HEK293 (cell line): ENCODE measurements around the gene RNF223.

ENCODE experiments used
- CTCF ChIA-PET: fragments of 350-600 bp; formaldehyde crosslinking; extraction: SDS; loops from one replicate; lab custom pipeline; 2021; ENCODE audit warnings: antibody characterized with exemption; lab: Yijun Ruan, JAX
- POLR2A ChIA-PET: fragments of 300-600 bp; formaldehyde crosslinking; extraction: SDS; loops from one replicate; lab custom pipeline; 2020; ENCODE audit warnings: antibody characterized with exemption, inconsistent platforms; lab: Yijun Ruan, JAX
- H3K27ac ChIP-seq: fragments of 200-500 bp; sonication (Bioruptor generic); 2 replicates; pipeline ENCODE4 v1.5.1; 2014; ENCODE audit warnings: low read depth, low read length, control low read depth, inconsistent platforms; ENCODE audit errors: extremely low read depth
- H3K36me3 ChIP-seq, 2 experiments: fragments of 200-500 bp in 1 of 2; sonication (Bioruptor generic) in 1 of 2; 1 replicate in 1 of 2; 2 replicates in 1 of 2; pipeline ENCODE4 v1.5.1; 2014 to 2017; ENCODE audit warnings: inconsistent platforms in 2 of 2, low read length in 2 of 2; ENCODE audit not compliant: control insufficient read depth in 2 of 2, insufficient read depth in 1 of 2
- H3K4me1 ChIP-seq: fragments of 200-500 bp; sonication (Bioruptor generic); 2 replicates; pipeline ENCODE4 v1.5.1; 2014; ENCODE audit warnings: mild to moderate bottlenecking, low read length, inconsistent platforms; ENCODE audit not compliant: control insufficient read depth, insufficient read depth
- H3K4me3 ChIP-seq: 2 replicates; pipeline ENCODE4 v1.5.1; 2011; ENCODE audit warnings: low read depth, mild to moderate bottlenecking, control low read depth, low read length, moderate library complexity
- H3K9me3 ChIP-seq: fragments of 200-500 bp; sonication (Bioruptor generic); 2 replicates; pipeline ENCODE4 v1.5.1; 2014; ENCODE audit warnings: low read depth, low read length, inconsistent platforms; ENCODE audit not compliant: control insufficient read depth, insufficient read depth
- EGR2 ChIP-seq: fragments of 450-650 bp; formaldehyde crosslinking; IDR thresholded peaks from 2 replicates; pipeline ENCODE4 v1.5.1; 2016; ENCODE audit warnings: low read depth, missing biosample characterization, missing genetic modification characterization
- GLIS1 ChIP-seq: fragments of 450-650 bp; formaldehyde crosslinking; IDR thresholded peaks from 2 replicates; pipeline ENCODE4 v1.5.1; 2016; ENCODE audit warnings: missing biosample characterization, missing genetic modification characterization
- SP2 ChIP-seq: fragments of 450-650 bp; formaldehyde crosslinking; IDR thresholded peaks from 2 replicates; pipeline ENCODE4 v1.5.1; 2016; ENCODE audit warnings: missing biosample characterization, missing genetic modification characterization
- ZBTB11 ChIP-seq: fragments of 450-650 bp; formaldehyde crosslinking; conservative IDR thresholded peaks from 2 replicates; pipeline ENCODE4 v1.5.1; 2016; ENCODE audit warnings: low read depth, missing biosample characterization, missing genetic modification characterization
- ZBTB21 ChIP-seq: fragments of 450-650 bp; formaldehyde crosslinking; IDR thresholded peaks from 2 replicates; pipeline ENCODE4 v1.5.1; 2017; ENCODE audit warnings: missing biosample characterization, missing genetic modification characterization
- ZFHX2 ChIP-seq: fragments of 450-650 bp; formaldehyde crosslinking; conservative IDR thresholded peaks from 2 replicates; pipeline ENCODE4 v1.5.1; 2016; ENCODE audit warnings: missing biosample characterization, missing genetic modification characterization
- ZNF133 ChIP-seq: fragments of 450-650 bp; formaldehyde crosslinking; IDR thresholded peaks from 2 replicates; pipeline ENCODE4 v1.5.1; 2016; ENCODE audit warnings: missing biosample characterization, missing genetic modification characterization
- ZNF155 ChIP-seq: fragments of 450-650 bp; formaldehyde crosslinking; IDR thresholded peaks from 2 replicates; pipeline ENCODE4 v1.5.1; 2016; ENCODE audit warnings: missing biosample characterization, missing genetic modification characterization
- ZNF239 ChIP-seq: fragments of 450-650 bp; formaldehyde crosslinking; IDR thresholded peaks from 2 replicates; pipeline ENCODE4 v1.5.1; 2016; ENCODE audit warnings: missing biosample characterization, missing genetic modification characterization
- ZNF423 ChIP-seq: fragments of 450-650 bp; formaldehyde crosslinking; IDR thresholded peaks from 2 replicates; pipeline ENCODE4 v1.5.1; 2016; ENCODE audit warnings: missing biosample characterization, missing genetic modification characterization
- ZNF426 ChIP-seq: fragments of 450-650 bp; formaldehyde crosslinking; IDR thresholded peaks from 2 replicates; pipeline ENCODE4 v1.5.1; 2017; ENCODE audit warnings: missing biosample characterization, missing genetic modification characterization, mild to moderate bottlenecking, inconsistent platforms, moderate library complexity
- ZNF510 ChIP-seq: fragments of 450-650 bp; formaldehyde crosslinking; IDR thresholded peaks from 2 replicates; pipeline ENCODE4 v1.5.1; 2018; ENCODE audit warnings: mild to moderate bottlenecking, missing genetic modification characterization, missing biosample characterization; ENCODE audit not compliant: insufficient replicate concordance
- TF ChIP-seq, protein P1 (sequence below): fragments of 450-650 bp; formaldehyde crosslinking; IDR thresholded peaks from 2 replicates; pipeline ENCODE4 v1.5.1; 2016; ENCODE audit warnings: missing biosample characterization, missing genetic modification characterization
- TF ChIP-seq, protein P2 (sequence below): fragments of 450-650 bp; formaldehyde crosslinking; IDR thresholded peaks from 2 replicates; pipeline ENCODE4 v1.5.1; 2016; ENCODE audit warnings: missing biosample characterization, missing genetic modification characterization
- TF ChIP-seq, protein P3 (sequence below): fragments of 450-650 bp; formaldehyde crosslinking; IDR thresholded peaks from 2 replicates; pipeline ENCODE4 v1.5.1; 2016; ENCODE audit warnings: missing biosample characterization, missing genetic modification characterization

Gene RNF223

GRCh38 chr1:1072849-1073742 lies 1.0 kb downstream of the RNF223 start (continued):
- no peak for TF ChIP-seq ZNF239 (tag by site-specific recombination)
- TF ChIP-seq ZNF133 (tag by site-specific recombination) = no peak
- peak; percentile 64; the same call in 1 of the 2 replicates for TF ChIP-seq ZFHX2 (tag by site-specific recombination)
- TF ChIP-seq ZNF510 (tag by site-specific recombination) = no peak
- TF ChIP-seq SP2 (tag by site-specific recombination) = peak; percentile 64
- TF ChIP-seq, protein P1, sequence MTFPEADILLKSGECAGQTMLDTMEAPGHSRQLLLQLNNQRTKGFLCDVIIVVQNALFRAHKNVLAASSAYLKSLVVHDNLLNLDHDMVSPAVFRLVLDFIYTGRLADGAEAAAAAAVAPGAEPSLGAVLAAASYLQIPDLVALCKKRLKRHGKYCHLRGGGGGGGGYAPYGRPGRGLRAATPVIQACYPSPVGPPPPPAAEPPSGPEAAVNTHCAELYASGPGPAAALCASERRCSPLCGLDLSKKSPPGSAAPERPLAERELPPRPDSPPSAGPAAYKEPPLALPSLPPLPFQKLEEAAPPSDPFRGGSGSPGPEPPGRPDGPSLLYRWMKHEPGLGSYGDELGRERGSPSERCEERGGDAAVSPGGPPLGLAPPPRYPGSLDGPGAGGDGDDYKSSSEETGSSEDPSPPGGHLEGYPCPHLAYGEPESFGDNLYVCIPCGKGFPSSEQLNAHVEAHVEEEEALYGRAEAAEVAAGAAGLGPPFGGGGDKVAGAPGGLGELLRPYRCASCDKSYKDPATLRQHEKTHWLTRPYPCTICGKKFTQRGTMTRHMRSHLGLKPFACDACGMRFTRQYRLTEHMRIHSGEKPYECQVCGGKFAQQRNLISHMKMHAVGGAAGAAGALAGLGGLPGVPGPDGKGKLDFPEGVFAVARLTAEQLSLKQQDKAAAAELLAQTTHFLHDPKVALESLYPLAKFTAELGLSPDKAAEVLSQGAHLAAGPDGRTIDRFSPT (tag by site-specific recombination) = 0 out of 2 replicates have a peak, but pooled peaks have one; percentile 35
- TF ChIP-seq ZNF426 = no peak
- no peak for TF ChIP-seq ZNF423 (tag by site-specific recombination)

DNA sequence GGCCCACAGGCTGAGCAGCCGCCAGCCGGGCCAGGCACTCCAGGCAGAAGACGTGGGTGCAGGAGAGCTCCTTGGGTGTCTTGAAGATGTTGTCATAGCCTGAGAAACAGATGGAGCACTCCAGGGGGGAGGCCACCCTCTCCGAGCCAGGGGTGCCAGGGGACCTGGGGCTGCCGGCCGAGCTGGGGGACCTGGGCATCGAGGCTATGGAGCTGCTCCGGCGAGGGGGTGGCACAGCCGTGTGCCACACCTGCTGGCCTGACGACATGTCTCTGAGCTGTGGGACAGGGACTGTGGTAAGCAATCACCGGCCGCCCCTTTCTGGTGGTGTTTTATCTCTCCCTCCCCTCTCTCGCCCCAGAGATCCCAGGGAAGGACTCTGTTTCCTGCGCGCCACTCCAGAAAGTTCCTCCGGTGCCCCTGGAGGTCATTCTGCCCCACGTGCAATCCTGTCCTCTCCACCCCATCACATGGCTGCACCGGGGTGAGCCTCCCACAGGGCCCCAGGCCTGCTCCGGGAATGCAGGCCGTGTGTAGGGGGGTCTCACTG lies 1.7 kb downstream of the RNF223 start:
- H3K27ac ChIP-seq = no peak overlapping the region
- no peak for TF ChIP-seq ZBTB21
- peak; percentile 64 for TF ChIP-seq ZBTB11 (tag by site-specific recombination)
- TF ChIP-seq ZNF155 (tag by site-specific recombination) = no peak
- peak; percentile 28; the same call in 1 of the 2 replicates for TF ChIP-seq GLIS1
- TF ChIP-seq, protein P2, sequence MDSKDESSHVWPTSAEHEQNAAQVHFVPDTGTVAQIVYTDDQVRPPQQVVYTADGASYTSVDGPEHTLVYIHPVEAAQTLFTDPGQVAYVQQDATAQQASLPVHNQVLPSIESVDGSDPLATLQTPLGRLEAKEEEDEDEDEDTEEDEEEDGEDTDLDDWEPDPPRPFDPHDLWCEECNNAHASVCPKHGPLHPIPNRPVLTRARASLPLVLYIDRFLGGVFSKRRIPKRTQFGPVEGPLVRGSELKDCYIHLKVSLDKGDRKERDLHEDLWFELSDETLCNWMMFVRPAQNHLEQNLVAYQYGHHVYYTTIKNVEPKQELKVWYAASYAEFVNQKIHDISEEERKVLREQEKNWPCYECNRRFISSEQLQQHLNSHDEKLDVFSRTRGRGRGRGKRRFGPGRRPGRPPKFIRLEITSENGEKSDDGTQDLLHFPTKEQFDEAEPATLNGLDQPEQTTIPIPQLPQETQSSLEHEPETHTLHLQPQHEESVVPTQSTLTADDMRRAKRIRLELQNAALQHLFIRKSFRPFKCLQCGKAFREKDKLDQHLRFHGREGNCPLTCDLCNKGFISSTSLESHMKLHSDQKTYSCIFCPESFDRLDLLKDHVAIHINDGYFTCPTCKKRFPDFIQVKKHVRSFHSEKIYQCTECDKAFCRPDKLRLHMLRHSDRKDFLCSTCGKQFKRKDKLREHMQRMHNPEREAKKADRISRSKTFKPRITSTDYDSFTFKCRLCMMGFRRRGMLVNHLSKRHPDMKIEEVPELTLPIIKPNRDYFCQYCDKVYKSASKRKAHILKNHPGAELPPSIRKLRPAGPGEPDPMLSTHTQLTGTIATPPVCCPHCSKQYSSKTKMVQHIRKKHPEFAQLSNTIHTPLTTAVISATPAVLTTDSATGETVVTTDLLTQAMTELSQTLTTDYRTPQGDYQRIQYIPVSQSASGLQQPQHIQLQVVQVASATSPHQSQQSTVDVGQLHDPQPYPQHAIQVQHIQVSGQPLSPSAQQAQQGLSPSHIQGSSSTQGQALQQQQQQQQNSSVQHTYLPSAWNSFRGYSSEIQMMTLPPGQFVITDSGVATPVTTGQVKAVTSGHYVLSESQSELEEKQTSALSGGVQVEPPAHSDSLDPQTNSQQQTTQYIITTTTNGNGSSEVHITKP (tag by site-specific recombination) = peak; percentile 32; the same call in 1 of the 2 replicates
- 0 out of 2 replicates have a peak, but pooled peaks have one; percentile 8 for TF ChIP-seq EGR2 (tag by site-specific recombination)
- TF ChIP-seq, protein P3, sequence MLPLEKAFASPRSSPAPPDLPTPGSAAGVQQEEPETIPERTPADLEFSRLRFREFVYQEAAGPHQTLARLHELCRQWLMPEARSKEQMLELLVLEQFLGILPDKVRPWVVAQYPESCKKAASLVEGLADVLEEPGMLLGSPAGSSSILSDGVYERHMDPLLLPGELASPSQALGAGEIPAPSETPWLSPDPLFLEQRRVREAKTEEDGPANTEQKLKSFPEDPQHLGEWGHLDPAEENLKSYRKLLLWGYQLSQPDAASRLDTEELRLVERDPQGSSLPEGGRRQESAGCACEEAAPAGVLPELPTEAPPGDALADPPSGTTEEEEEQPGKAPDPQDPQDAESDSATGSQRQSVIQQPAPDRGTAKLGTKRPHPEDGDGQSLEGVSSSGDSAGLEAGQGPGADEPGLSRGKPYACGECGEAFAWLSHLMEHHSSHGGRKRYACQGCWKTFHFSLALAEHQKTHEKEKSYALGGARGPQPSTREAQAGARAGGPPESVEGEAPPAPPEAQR (tag by site-specific recombination) = no peak
- TF ChIP-seq, all 188 proteins: peak for 4
- Histone ChIP-seq H3K36me3 (no peaks in the 10 kb centered on the region), H3K4me3 (no peak overlapping the region), H3K4me1 (no peaks in the 10 kb centered on the region), H3K9me3 (no peaks in the 10 kb centered on the region)
- ChIA-PET POLR2A (interaction anchor here (0.6 kb wide), 1 partner anchor 85 kb away, joined by 3 read pairs; no protein-coding TSS in a partner anchor), CTCF (interaction anchor here (0.7 to 1.9 kb wide), 2 partner anchors 11 to 13 kb away, joined by 3 to 7 read pairs; no protein-coding TSS in a partner anchor)
